H1 (cell line): ENCODE measurements around the gene NECTIN1. TPM values are rescaled to one million over a fixed set of nuclear protein-coding genes. Genes with fewer than 3 reads are reported as not detected.

Experiments
- CTCF ChIA-PET: fragments of 300-600 bp; sonication (Branson Sonifier 250); formaldehyde crosslinking; loops from one replicate; lab custom pipeline; 2021; ENCODE audit not compliant: partially characterized antibody; lab: Charles Lee
- POLR2A ChIA-PET: fragments of 300-600 bp; sonication (Branson Sonifier 250); formaldehyde crosslinking; loops from one replicate; lab custom pipeline; 2021; ENCODE audit warnings: inconsistent platforms; ENCODE audit not compliant: partially characterized antibody; lab: Charles Lee
- DNase-seq, 2 experiments: peaks; one replicate each; pipeline versions ENCODE4 v3.0.0 to v3.0.0-alpha.2; 2010 to 2022; ENCODE audit warnings: low spot score in 2 of 2, low read depth in 1 of 2, mixed read lengths in 1 of 2
- FAIRE-seq: peaks from 2 replicates; lab custom pipeline; 2011; peaks lifted over from hg19 to GRCh38; lab: Jason Lieb, UNC
- H2AFZ ChIP-seq: 2 replicates; pipeline ENCODE4 v1.8.1; 2012; ENCODE audit warnings: low read length, inconsistent platforms
- H2AK5ac ChIP-seq: 2 replicates; pipeline ENCODE4 v1.6.1; 2013; ENCODE audit warnings: low read depth, low read length
- H2BK120ac ChIP-seq: replicated peaks from 2 replicates; pipeline ENCODE3; 2013; ENCODE audit warnings: low read depth, low read length, inconsistent platforms
- H2BK12ac ChIP-seq: 2 replicates; pipeline ENCODE4 v1.6.1; 2013; ENCODE audit warnings: low read depth, low read length
- H2BK15ac ChIP-seq: 2 replicates; pipeline ENCODE4 v1.6.1; 2013; ENCODE audit warnings: low read length
- H2BK20ac ChIP-seq: 2 replicates; pipeline ENCODE4 v1.6.1; 2013; ENCODE audit warnings: low read length
- H2BK5ac ChIP-seq: 2 replicates; pipeline ENCODE4 v1.6.1; 2013; ENCODE audit warnings: low read depth, low read length
- H3K14ac ChIP-seq: 2 replicates; pipeline ENCODE4 v1.6.1; 2013; ENCODE audit warnings: inconsistent platforms; ENCODE audit not compliant: insufficient read length
- H3K18ac ChIP-seq: 2 replicates; pipeline ENCODE4 v1.6.1; 2013; ENCODE audit warnings: low read length; ENCODE audit errors: extremely low read depth
- H3K23ac ChIP-seq: 2 replicates; pipeline ENCODE4 v1.6.1; 2013; ENCODE audit warnings: inconsistent platforms; ENCODE audit not compliant: insufficient read length
- H3K23me2 ChIP-seq: 2 replicates; pipeline ENCODE4 v1.6.1; 2013; ENCODE audit warnings: low read depth, low read length
- H3K27ac ChIP-seq: 2 replicates; pipeline ENCODE4 v1.6.1; 2011; ENCODE audit warnings: low read depth, low read length, inconsistent platforms
- H3K27me3 ChIP-seq, 4 experiments: replicated peaks in 1 of 4; 1 replicate in 1 of 4; 2 replicates in 3 of 4; pipeline versions ENCODE4 v1.6.1 to v1.8.1; 2011 to 2013; ENCODE audit warnings: low read length in 3 of 4, mild to moderate bottlenecking in 3 of 4, inconsistent platforms in 2 of 4, mixed read lengths in 2 of 4, moderate library complexity in 1 of 4; ENCODE audit not compliant: control insufficient read depth in 3 of 4, insufficient read depth in 3 of 4; ENCODE audit errors: extremely low read depth in 1 of 4
- H3K36me3 ChIP-seq, 4 experiments: 2 replicates each; pipeline versions ENCODE4 v1.6.1 to v1.8.1; 2011 to 2013; ENCODE audit warnings: mild to moderate bottlenecking in 4 of 4, low read length in 3 of 4, moderate library complexity in 2 of 4, control low read depth in 1 of 4, inconsistent platforms in 1 of 4; ENCODE audit not compliant: insufficient read depth in 4 of 4, control insufficient read depth in 2 of 4
- H3K4ac ChIP-seq: replicated peaks from 2 replicates; pipeline ENCODE3; 2013; ENCODE audit warnings: low read length, low read depth, mixed read lengths, inconsistent platforms; ENCODE audit not compliant: insufficient read length
- H3K4me1 ChIP-seq, 4 experiments: replicated peaks in 1 of 4; 1 replicate in 1 of 4; 2 replicates in 3 of 4; pipeline versions ENCODE4 v1.6.1 to v1.8.1; 2011 to 2013; ENCODE audit warnings: low read length in 3 of 4, inconsistent platforms in 2 of 4, mixed read lengths in 1 of 4; ENCODE audit not compliant: insufficient read depth in 4 of 4, control insufficient read depth in 3 of 4
- H3K4me2 ChIP-seq, 2 experiments: 2 replicates each; pipeline versions ENCODE4 v1.6.1 to v1.8.1; 2011 to 2013; ENCODE audit warnings: low read depth in 2 of 2, low read length in 2 of 2, control low read depth in 1 of 2, inconsistent platforms in 1 of 2, mild to moderate bottlenecking in 1 of 2; ENCODE audit not compliant: insufficient read depth in 1 of 2
- H3K4me3 ChIP-seq, 4 experiments: fragments of 200-600, 300-600 bp in 1 of 4; sonication (generic), shearing (Covaris generic), sonication (Bioruptor Twin) in 1 of 4; 2 replicates each; pipeline versions ENCODE4 v1.5.1 to v1.8.1; 2011 to 2016; ENCODE audit warnings: low read length in 4 of 4, low read depth in 3 of 4, control low read depth in 2 of 4, inconsistent platforms in 2 of 4, mild to moderate bottlenecking in 2 of 4, mixed read lengths in 1 of 4, moderate library complexity in 1 of 4; ENCODE audit not compliant: insufficient read depth in 2 of 4; ENCODE audit errors: extremely low read depth in 1 of 4
- H3K56ac ChIP-seq: replicated peaks from 2 replicates; pipeline ENCODE3; 2013; ENCODE audit warnings: low read depth, mild to moderate bottlenecking, mixed read lengths, low read length, inconsistent platforms; ENCODE audit not compliant: insufficient read length
- H3K79me1 ChIP-seq: 2 replicates; pipeline ENCODE4 v1.6.1; 2013; ENCODE audit warnings: low read depth, low read length, control low read depth
- H3K79me2 ChIP-seq, 2 experiments: 2 replicates each; pipeline versions ENCODE4 v1.6.1 to v1.8.1; 2012 to 2013; ENCODE audit warnings: low read length in 2 of 2, mild to moderate bottlenecking in 2 of 2, inconsistent platforms in 1 of 2; ENCODE audit not compliant: insufficient read depth in 2 of 2, control insufficient read depth in 1 of 2
- H3K9ac ChIP-seq, 4 experiments: replicated peaks in 1 of 4; 1 replicate in 1 of 4; 2 replicates in 3 of 4; pipeline versions ENCODE4 v1.6.1 to v1.8.1; 2011 to 2013; ENCODE audit warnings: low read depth in 3 of 4, low read length in 3 of 4, control low read depth in 2 of 4, mild to moderate bottlenecking in 2 of 4, moderate library complexity in 2 of 4, inconsistent platforms in 1 of 4; ENCODE audit errors: extremely low read depth in 1 of 4
- H3K9me3 ChIP-seq, 2 experiments: 2 replicates each; pipeline versions ENCODE4 v1.6.1 to v1.8.1; 2012 to 2013; ENCODE audit warnings: mild to moderate bottlenecking in 2 of 2, moderate library complexity in 2 of 2, control low read depth in 1 of 2, inconsistent platforms in 1 of 2, low read depth in 1 of 2, low read length in 1 of 2, mixed read lengths in 1 of 2; ENCODE audit not compliant: insufficient read depth in 2 of 2
- H4K20me1 ChIP-seq, 2 experiments: replicated peaks in 1 of 2; 2 replicates each; pipeline versions ENCODE3 to v1.8.1; 2011 to 2013; ENCODE audit warnings: inconsistent platforms in 2 of 2, low read length in 2 of 2, mild to moderate bottlenecking in 1 of 2; ENCODE audit not compliant: insufficient read depth in 2 of 2, control insufficient read depth in 1 of 2
- H4K5ac ChIP-seq: 2 replicates; pipeline ENCODE4 v1.6.1; 2013; ENCODE audit warnings: low read length, low read depth, mixed read lengths, inconsistent platforms; ENCODE audit not compliant: insufficient read length
- H4K8ac ChIP-seq: 2 replicates; pipeline ENCODE4 v1.8.0; 2013; ENCODE audit warnings: mild to moderate bottlenecking, moderate library complexity, low read length, inconsistent platforms; ENCODE audit not compliant: insufficient read depth; ENCODE audit errors: extremely low read depth
- H4K91ac ChIP-seq: replicated peaks from 2 replicates; pipeline ENCODE3; 2013; ENCODE audit warnings: low read length, mixed read lengths, inconsistent platforms; ENCODE audit not compliant: insufficient read length
- ASH2L ChIP-seq: fragments of 200-600, 300-600 bp; sonication (generic); IDR thresholded peaks from one replicate; pipeline ENCODE4 v1.7.1; 2017; ENCODE audit warnings: low read length
- CBX8 ChIP-seq: fragments of 300-800, 300-1000 bp; sonication (generic); IDR thresholded peaks from 2 replicates; pipeline ENCODE4 v1.7.1; 2016; ENCODE audit warnings: low read depth, low read length, borderline replicate concordance
- CREB1 ChIP-seq: IDR thresholded peaks from 2 replicates; pipeline ENCODE4 v1.6.1; 2012; ENCODE audit warnings: inconsistent platforms
- CTCF ChIP-seq, 3 experiments: IDR thresholded peaks; 1 replicate in 2 of 3; 2 replicates in 1 of 3; pipeline versions ENCODE4 v1.5.1 to v1.6.1; 2011; ENCODE audit warnings: low read length in 3 of 3, mild to moderate bottlenecking in 3 of 3, inconsistent platforms in 2 of 3, low read depth in 1 of 3, moderate library complexity in 1 of 3; ENCODE audit not compliant: insufficient read depth in 1 of 3; ENCODE audit errors: control extremely low read depth in 1 of 3
- JUN ChIP-seq: IDR thresholded peaks from 2 replicates; pipeline ENCODE4 v1.6.1; 2011; ENCODE audit warnings: low read depth, mild to moderate bottlenecking, improper control_type of control experiment, low read length
- KDM5A ChIP-seq: fragments of 200-600 bp; IDR thresholded peaks from 2 replicates; pipeline ENCODE4 v1.7.1; 2012; ENCODE audit warnings: mild to moderate bottlenecking, low read length, inconsistent platforms, mixed read lengths
- NANOG ChIP-seq: IDR thresholded peaks from 2 replicates; pipeline ENCODE4 v1.6.1; 2011; ENCODE audit warnings: low read length, low read depth, mild to moderate bottlenecking, inconsistent platforms; ENCODE audit not compliant: insufficient read depth, poor library complexity, severe bottlenecking
- PHF8 ChIP-seq: fragments of 200-600 bp; sonication (generic); conservative IDR thresholded peaks from 2 replicates; pipeline ENCODE4 v1.7.1; 2012; ENCODE audit warnings: low read depth, mild to moderate bottlenecking, inconsistent platforms, low read length, moderate library complexity
- POLR2AphosphoS5 ChIP-seq: IDR thresholded peaks from 2 replicates; pipeline ENCODE4 v1.6.1; 2011; ENCODE audit warnings: low read depth, low read length
- RAD21 ChIP-seq, 2 experiments: IDR thresholded peaks in 1 of 2; conservative IDR thresholded peaks in 1 of 2; 2 replicates each; pipeline ENCODE4 v1.6.1; 2011; ENCODE audit warnings: low read depth in 2 of 2, low read length in 2 of 2, improper control_type of control experiment in 1 of 2, inconsistent platforms in 1 of 2, mild to moderate bottlenecking in 1 of 2, moderate library complexity in 1 of 2
- WGBS, 2 experiments: shearing (Covaris generic) in 1 of 2; methylation state at CpG; one replicate each; pipeline versions ENCODE4 v1.1.6 to v1.1.7; 2013 to 2015; ENCODE audit warnings: low lambda C conversion rate in 2 of 2, mixed read lengths in 2 of 2, inconsistent platforms in 1 of 2, low coverage in 1 of 2, missing lambda C conversion rate in 1 of 2; ENCODE audit not compliant: insufficient replicate concordance in 2 of 2, insufficient coverage in 1 of 2, insufficient read length in 1 of 2; ENCODE audit errors: extremely low coverage in 1 of 2, missing lambda C conversion rate in 1 of 2; 5-methylcytosine and 5-hydroxymethylcytosine counted together
- polyA plus RNA-seq, 7 experiments: library from polyadenylated mRNA; depleted of rRNA in 3 of 7; stranded (reverse) in 5 of 7; unstranded in 2 of 7; fragments of >200 nt in 5 of 7; fragments of 200-250 nt in 2 of 7; gene quantifications; 1 replicate in 5 of 7; 2 replicates in 1 of 7; 4 replicates in 1 of 7; pipeline versions ENCODE4 v1.2.1 to v1.2.3, GENCODE V29; 2011 to 2013; ENCODE audit warnings: missing spikeins in 2 of 7, mixed read lengths in 2 of 7
- total RNA-seq: library from RNA; stranded (reverse); fragmentation: NEBNext Ultra II Directional; extraction: Animal tissue kit (Norgen Biotek cat#: 25700); gene quantifications from 2 replicates; pipeline ENCODE4 v1.2.1, GENCODE V29; 2021

The NECTIN1 gene
- total and polyA plus RNA-seq, 2 of the 8 experiments (the other 6 are each of a cell fraction or from before 2014, with no cell fraction given), result 43.2 to 97.7 TPM

DNA sequence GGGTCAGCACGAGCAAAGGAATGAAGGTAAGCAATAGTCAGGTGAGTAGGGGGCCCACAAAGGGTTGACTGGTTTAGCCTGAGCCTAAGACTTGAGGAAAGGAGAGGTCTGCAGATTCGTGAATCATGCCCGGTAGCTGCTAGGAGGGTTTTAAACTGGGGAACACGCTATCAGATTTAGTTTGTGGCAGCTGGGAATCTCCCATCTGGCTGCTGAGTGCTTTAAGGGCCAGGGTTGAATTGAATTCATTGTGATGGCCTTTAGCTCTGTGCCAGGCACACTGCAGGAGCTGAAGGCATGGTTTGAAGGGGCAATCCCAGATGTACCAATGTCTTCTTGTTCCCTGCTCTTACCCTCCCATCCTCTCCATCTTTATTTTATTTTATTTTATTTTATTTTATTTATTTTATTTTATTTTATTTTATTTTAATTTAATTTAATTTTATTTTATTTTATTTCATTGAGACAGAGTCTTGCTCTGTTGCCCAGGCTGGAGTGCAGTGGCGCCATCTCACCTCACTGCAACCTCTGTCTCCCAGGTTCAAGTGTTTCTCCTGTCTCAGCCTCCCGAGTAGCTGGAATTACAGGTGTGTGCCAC is 1.9 kb upstream of the NECTIN1 start:
- Histone ChIP-seq H4K8ac (no peak overlapping the region), H3K14ac (no peak overlapping the region), H2BK15ac (no peak overlapping the region), H3K56ac (no peak overlapping the region), H3K18ac (peak overlapping the region; percentile 17; the same call in 1 of the 2 replicates), H4K5ac (no peak overlapping the region), H2BK5ac (no peak overlapping the region), H3K4me3 (peak overlapping the region in 1 of 4 experiments; percentile 97; a peak in 2 of 8 replicates), H4K91ac (no peak overlapping the region), H3K4me2 (peak overlapping the region in 1 of 2 experiments; percentile 90; a peak in 2 of 4 replicates), H2AFZ (no peak overlapping the region), H3K4ac (no peak overlapping the region), H3K79me2 (peaks cover 5 to 26% of the 10 kb centered on the region in 2 experiments; a peak in 3 of 4 replicates), H3K79me1 (no peaks in the 10 kb centered on the region; the same call in 1 of the 2 replicates), H2BK12ac (no peak overlapping the region; the same call in 1 of the 2 replicates), H3K9me3 (no peaks in the 10 kb centered on the region), H3K36me3 (no peaks in the 10 kb centered on the region), H3K23me2 (peaks cover 15% of the 10 kb centered on the region), H3K4me1 (peaks cover 0 to 14% (median 7%) of the 10 kb centered on the region in 4 experiments; a peak in 6 of 7 replicates), H3K27me3 (no peaks in the 10 kb centered on the region; a peak in 2 of 7 replicates), H3K27ac (no peak overlapping the region), H3K9ac (no peak overlapping the region), H2AK5ac (0 out of 2 replicates have a peak overlapping the region, but pooled peaks have one; percentile 66), H4K20me1 (peaks cover 0 to 6% of the 10 kb centered on the region in 2 experiments), H2BK20ac (no peak overlapping the region), H3K23ac (no peak overlapping the region), H2BK120ac (no peak overlapping the region)
- WGBS, 2 experiments, result 80% methylated on average over 6 of the region's 6 CpGs; no CpG with 5 or more reads in 1 of the 2 experiments
- CTCF ChIA-PET, result interaction anchor here (0.8 to 2.0 kb wide), 9 partner anchors 10 to 378 kb away, joined by 3 to 5 read pairs (median 5); no protein-coding TSS in a partner anchor
- POLR2A ChIA-PET, result no interaction called here
- DNase-seq, result no peak
- no peak for FAIRE-seq
- TF ChIP-seq CTCF (IDR thresholded peaks at IDR 0.05; ENCODE audit: control extremely low read depth in 1 of 3, insufficient read depth in 1 of 3, low read depth in 1 of 3, low read length in 3 of 3) (no peak), PHF8 (no peak), POLR2AphosphoS5 (no peak), RAD21 (IDR thresholded peaks at IDR 0.05 in 1 of 2, conservative IDR thresholded peaks at IDR 0.05 in 1 of 2; ENCODE audit: low read depth in 2 of 2, low read length in 2 of 2) (no peak), KDM5A (no peak), CREB1 (no peak), JUN (no peak), NANOG (no peak), ASH2L (no peak), CBX8 (no peak)
